ENCODE measurements around the gene PCGF1. TPM values are rescaled to one million over a fixed set of nuclear protein-coding genes. Genes with fewer than 3 reads are reported as not detected.

The PCGF1 gene
- total and polyA plus RNA-seq, 9 of the 15 experiments (the other 6 are each of a cell fraction or from before 2014, with no cell fraction given): 20.3 to 45.7 (median 29.3) TPM

- TF ChIP-seq RAD21 (CRISPR knock-in tag; conservative IDR thresholded peaks at IDR 0.05 in 1 of 2, IDR thresholded peaks at IDR 0.05 in 1 of 2): peak in 1 of 2 experiments; percentile 18; a peak in 1 of 4 replicates
- TF ChIP-seq ARNT (IDR thresholded peaks at IDR 0.05): no peak
- TF ChIP-seq ETS2 (tag; IDR thresholded peaks at IDR 0.05; ENCODE audit: borderline replicate concordance, poor library complexity, severe bottlenecking): no peak
- TF ChIP-seq ZBTB7A (IDR thresholded peaks at IDR 0.05; ENCODE audit: borderline replicate concordance, control insufficient read depth, low read depth, low read length): peak; percentile 70; the same call in 1 of the 2 replicates
- 0 out of 2 replicates have a peak, but pooled peaks have one; percentile 3 for TF ChIP-seq POLR2AphosphoS5 (IDR thresholded peaks at IDR 0.05; ENCODE audit: control insufficient read depth, insufficient read depth, low read depth, low read length)
- TF ChIP-seq DACH1 (IDR thresholded peaks at IDR 0.05; ENCODE audit: partially characterized antibody): no peak
- TF ChIP-seq POLR2G (IDR thresholded peaks at IDR 0.05; ENCODE audit: low read depth, low read length): peak; percentile 66
- TF ChIP-seq SRF (CRISPR knock-in tag; IDR thresholded peaks at IDR 0.05): peak in 1 of 2 experiments; percentile 86; a peak in 2 of 4 replicates
- TF ChIP-seq ATF3 (IDR thresholded peaks at IDR 0.05): no peak
- no peak for TF ChIP-seq ATF3 (CRISPR knock-in tag; conservative IDR thresholded peaks at IDR 0.05)
- TF ChIP-seq ZBTB33 (CRISPR knock-in tag; IDR thresholded peaks at IDR 0.05): peak; percentile 99
- TF ChIP-seq MTA1 (IDR thresholded peaks at IDR 0.05; ENCODE audit: borderline replicate concordance): no peak
- no peak for TF ChIP-seq MLLT1 (IDR thresholded peaks at IDR 0.05)
- TF ChIP-seq E2F6 (IDR thresholded peaks at IDR 0.05; ENCODE audit: borderline replicate concordance in 1 of 2, extremely low read depth in 1 of 2, insufficient read depth in 1 of 2, insufficient read length in 1 of 2, low read depth in 1 of 2, low read length in 1 of 2, poor library complexity in 1 of 2, severe bottlenecking in 1 of 2): no peak
- TF ChIP-seq POLR2B (IDR thresholded peaks at IDR 0.05; ENCODE audit: low read depth, partially characterized antibody): no peak
- no peak for TF ChIP-seq PTRF (tag; IDR thresholded peaks at IDR 0.05)
- TF ChIP-seq NFRKB (IDR thresholded peaks at IDR 0.05; ENCODE audit: low read depth): no peak
- no peak for TF ChIP-seq SOX6 (IDR thresholded peaks at IDR 0.05)
Measured at GRCh38 chr2:74461187-74462053, 46.1 kb downstream of the PCGF1 start (continued).

Data from K562 (cell line).